ENCODE data around the gene B3GALT6.
A peak's percentile ranks its signal among the peaks of the same experiment; 100 is the strongest.

B3GALT6 gene

GRCh38 chr1:1198423-1199140 is 33.5 kb upstream of the B3GALT6 start:
- TF ChIP-seq CTCF (IDR thresholded peaks at IDR 0.05): no peak
- no peak overlapping the region for H3K4me3 ChIP-seq
- no peak overlapping the region for H3K27ac ChIP-seq
- DNase-seq (ENCODE audit: low spot score): no peak

GRCh38 chr1:1199141-1199960 is 32.7 kb upstream of the B3GALT6 start:
- no peak overlapping the region for H3K27ac ChIP-seq
- no peak for TF ChIP-seq CTCF (IDR thresholded peaks at IDR 0.05)
- DNase-seq (ENCODE audit: low spot score): no peak
- H3K4me3 ChIP-seq: no peak overlapping the region

DNA sequence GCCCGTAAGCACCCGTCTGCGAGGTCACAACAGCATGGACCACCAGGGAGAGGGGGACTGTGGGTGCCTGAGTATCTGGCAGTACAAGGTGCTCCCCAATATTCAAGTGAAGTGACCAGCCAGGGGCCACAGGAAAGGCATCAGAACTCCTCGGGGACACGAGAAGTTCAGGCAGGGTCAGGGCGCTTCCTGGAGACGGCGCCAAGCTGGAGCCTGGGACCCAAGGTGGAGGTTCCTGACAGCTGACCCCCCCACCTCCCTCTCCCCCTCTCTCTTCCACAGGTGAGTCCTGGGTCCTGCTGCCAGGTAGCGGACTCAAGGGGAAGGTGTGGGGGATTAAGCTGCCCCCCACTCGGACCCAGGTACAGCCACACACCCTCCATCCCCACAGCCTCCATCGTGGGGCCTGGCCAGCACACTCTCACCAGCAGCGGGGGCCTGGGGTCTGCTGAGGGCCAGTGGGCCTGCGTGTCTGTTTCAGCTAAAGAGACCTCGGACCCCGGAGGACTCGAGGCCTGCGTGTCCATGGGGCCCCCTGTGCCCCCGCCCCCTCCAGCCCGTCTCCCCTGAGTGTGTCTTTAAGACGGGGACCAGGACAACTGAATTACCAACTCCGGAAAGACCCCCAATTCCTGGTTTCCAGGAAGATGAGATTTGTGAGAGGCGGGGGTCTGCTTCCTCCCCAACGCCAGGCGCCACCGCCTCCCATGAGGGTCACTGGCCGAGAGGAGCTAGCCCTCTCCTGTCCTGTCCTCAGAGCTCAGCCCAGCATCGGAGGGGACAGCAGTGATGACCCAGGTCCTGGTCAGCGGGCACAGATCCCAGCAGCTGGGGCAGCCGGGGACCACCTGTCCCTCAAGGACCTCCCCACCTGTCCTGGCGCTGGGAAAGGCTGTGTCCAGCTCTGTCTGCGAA is 31.8 kb upstream of the B3GALT6 start:
- H3K27ac ChIP-seq: no peak overlapping the region
- H3K4me3 ChIP-seq: peak overlapping the region; percentile 68
- DNase-seq (ENCODE audit: low spot score): no peak
- TF ChIP-seq CTCF (IDR thresholded peaks at IDR 0.05): no peak

DNA sequence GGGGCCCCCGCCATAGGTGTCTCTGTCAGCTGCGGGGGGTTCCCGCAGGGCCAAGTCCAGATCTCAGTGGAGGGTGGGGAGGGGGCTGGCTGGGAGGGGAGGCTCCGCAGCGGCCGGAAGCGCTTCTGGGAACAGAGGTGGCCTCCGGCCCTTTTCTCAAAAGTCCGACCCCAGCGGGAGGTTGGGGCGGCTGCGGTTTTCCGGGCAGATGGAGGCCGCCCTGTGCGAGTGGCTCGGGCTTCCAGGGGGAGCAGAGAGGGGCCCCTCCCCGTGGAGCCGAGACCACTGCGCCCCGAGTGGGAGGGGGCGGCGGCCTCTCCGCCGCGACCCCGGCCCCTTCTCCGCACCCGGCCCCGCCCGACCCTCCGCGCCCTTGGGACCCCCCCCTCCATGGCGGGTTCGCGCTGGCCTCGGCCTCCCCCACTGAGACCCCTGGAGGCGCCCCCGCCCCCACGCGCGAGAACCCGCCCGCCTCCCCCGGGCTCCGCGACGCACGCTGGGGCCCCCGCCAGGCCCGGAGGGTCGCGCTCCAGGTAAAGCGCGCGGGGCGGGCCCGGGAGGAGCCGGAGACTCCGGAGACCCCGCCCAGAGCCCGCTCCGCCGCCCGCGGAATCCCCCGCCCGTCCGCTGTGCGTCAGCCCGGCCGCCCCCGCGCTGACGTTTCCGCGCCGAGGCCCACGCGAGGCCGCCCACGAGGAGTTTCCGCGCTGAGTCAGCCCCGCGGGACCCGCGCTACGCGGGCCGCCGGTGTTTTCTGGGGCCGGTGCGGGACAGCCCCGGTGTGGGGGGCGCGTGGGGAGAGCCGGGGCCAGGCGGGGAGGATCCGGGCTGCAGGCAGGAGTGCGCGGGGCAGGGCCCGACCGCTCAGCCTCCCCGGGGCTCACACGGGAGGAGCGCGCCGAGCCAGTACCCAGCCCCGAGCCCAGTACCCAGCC is 30.9 kb upstream of the B3GALT6 start:
- H3K27ac ChIP-seq: no peak overlapping the region
- no peak for TF ChIP-seq CTCF (IDR thresholded peaks at IDR 0.05)
- DNase-seq (ENCODE audit: low spot score): no peak
- peak overlapping the region; percentile 68 for H3K4me3 ChIP-seq

- no peak for TF ChIP-seq CTCF (IDR thresholded peaks at IDR 0.05)
- H3K4me3 ChIP-seq: no peak overlapping the region
- no peak overlapping the region for H3K27ac ChIP-seq
- DNase-seq (ENCODE audit: low spot score): no peak
These were observed 29.0 kb upstream of the B3GALT6 start for GRCh38 chr1:1202831-1203560.

All from coronary artery (tissue), 2 donors.